Tibial artery (tissue), 4 donors: Measurements from ENCODE around the gene FOXK1.

Source experiments
- DNase-seq, 2 donors: peaks; one replicate each; pipeline ENCODE4 v3.0.0-alpha.2; 2019
- H3K27ac ChIP-seq, 2 donors: fragments of 200-600 bp; sonication (generic) in 1 of 2; 1 replicate in 1 of 2; 2 replicates in 1 of 2; pipeline ENCODE4 v1.5.1; 2018 to 2019; ENCODE audit warnings: mild to moderate bottlenecking in 1 of 2
- H3K27me3 ChIP-seq, 2 donors: fragments of 200-600 bp; sonication (generic) in 1 of 2; one replicate each; pipeline versions ENCODE4 v1.5.1 to v1.6.0; 2016 to 2019
- H3K36me3 ChIP-seq, 3 donors: fragments of 200-600 bp; sonication (generic) in 2 of 3; one replicate each; pipeline ENCODE4 v1.5.1; 2016 to 2019; ENCODE audit warnings: mild to moderate bottlenecking in 2 of 3
- H3K4me1 ChIP-seq, 4 donors: fragments of 200-600 bp; sonication (generic) in 2 of 4; 1 replicate in 3 of 4; 2 replicates in 1 of 4; pipeline ENCODE4 v1.5.1; 2016 to 2019
- H3K4me3 ChIP-seq, 2 donors: fragments of 200-600 bp; sonication (generic) in 1 of 2; 1 replicate in 1 of 2; 2 replicates in 1 of 2; pipeline ENCODE4 v1.5.1; 2018 to 2019; ENCODE audit warnings: mild to moderate bottlenecking in 2 of 2
- H3K9me3 ChIP-seq, 3 donors: fragments of 200-600 bp; sonication (generic) in 1 of 3; one replicate each; pipeline ENCODE4 v1.5.1; 2016 to 2019
- CTCF ChIP-seq, 2 experiments: fragments of 200-600 bp in 1 of 2; fragments of 450-650 bp in 1 of 2; IDR thresholded peaks; one replicate each; pipeline ENCODE4 v1.5.1; 2017 to 2019; ENCODE audit warnings: antibody characterized with exemption in 2 of 2, mild to moderate bottlenecking in 1 of 2, moderate library complexity in 1 of 2
- intact Hi-C: fragments of 100-400 bp; cut with DNase I; formaldehyde crosslinking; loops from one replicate; pipeline ENCODE4 v1.15.0; 2023; ENCODE audit warnings: low total_unique reads

FOXK1 gene

DNA sequence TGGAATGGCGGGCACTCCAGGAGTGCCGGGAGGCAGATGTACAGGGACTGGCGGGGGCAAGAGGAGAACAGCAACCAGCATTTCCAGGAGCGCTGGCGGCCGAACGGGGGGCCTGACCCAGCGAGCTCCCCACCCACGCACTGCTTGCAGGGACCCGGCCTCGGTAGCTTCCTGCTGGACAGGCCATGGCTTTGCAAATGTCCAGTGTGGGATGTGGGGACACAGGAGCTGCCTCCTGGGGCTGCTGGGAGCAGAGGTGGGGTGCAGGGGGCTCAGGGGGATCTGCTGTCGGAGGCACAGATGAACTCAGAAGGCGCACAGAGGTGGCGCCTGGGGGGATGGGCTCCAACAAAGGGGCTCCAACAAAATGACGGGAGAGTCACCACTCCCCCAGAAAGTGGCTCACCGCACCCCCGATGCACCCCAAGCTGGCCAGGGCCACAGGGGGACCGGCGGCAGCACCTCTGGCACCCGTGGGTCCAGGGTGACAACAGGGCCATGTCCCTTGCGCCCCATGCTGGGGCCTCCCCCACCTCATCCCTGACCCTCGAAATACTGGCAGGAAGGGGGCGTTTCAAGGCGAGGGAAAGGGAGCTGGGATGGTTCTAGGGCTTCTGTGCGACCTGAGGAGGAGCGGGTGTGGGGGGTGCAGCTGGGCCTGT, 134.5 kb downstream of the FOXK1 start:
- DNase-seq, result no peak
- no peak for TF ChIP-seq CTCF (IDR thresholded peaks at IDR 0.05)
- H3K9me3 ChIP-seq, result no peaks in the 10 kb centered on the region
- intact Hi-C loops, result no loop called here
- no peak overlapping the region for H3K27ac ChIP-seq
- peaks cover 0 to 23% (median 10%) of the 10 kb centered on the region in 3 donors for H3K36me3 ChIP-seq
- H3K27me3 ChIP-seq, result peaks cover 0 to 2% of the 10 kb centered on the region in 2 donors
- no peak overlapping the region for H3K4me3 ChIP-seq
- H3K4me1 ChIP-seq, result peaks cover 0 to 20% (median 14%) of the 10 kb centered on the region in 4 donors

DNA sequence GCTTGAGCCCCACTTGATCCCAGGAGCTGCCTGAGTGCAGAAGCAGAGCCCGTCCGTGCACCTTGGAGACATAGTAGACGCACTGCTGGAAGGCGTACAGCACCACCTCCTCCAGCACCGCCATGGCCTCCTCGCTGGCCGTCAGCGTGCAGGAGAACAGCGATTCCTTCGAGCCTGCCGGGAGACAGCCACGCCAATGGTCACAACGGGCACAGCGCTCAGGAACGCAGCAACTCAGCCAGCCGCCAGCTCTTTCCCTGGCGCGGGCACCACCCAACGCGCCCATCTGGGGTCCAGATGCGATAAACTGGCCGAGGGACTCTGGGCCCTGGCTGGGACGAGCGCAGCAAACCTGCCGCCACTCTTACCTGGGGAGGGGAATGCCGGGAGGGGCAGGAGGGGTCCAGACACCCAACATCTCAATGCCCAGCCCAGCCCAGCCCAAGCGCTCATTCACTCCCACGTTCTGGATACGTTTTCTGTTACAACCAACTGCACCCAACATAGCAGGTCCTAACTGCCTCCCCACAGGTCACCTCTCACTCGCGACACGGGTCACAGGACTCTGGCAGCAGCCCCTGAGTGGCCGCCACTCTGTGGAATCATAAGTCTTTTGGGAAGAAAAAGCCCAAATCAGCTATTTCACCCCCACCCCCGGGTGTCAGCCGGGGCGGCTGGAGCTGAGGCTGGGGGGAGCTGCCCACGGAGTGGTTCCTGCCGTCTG, 135.2 kb downstream of the FOXK1 start:
- H3K27ac ChIP-seq, result no peak overlapping the region

GRCh38 chr7:4818000-4818794, 136.1 kb downstream of the FOXK1 start:
- Histone ChIP-seq H3K4me1 (peaks cover 0 to 20% (median 14%) of the 10 kb centered on the region in 4 donors), H3K27ac (no peak overlapping the region), H3K27me3 (peaks cover 0 to 2% of the 10 kb centered on the region in 2 donors), H3K9me3 (no peaks in the 10 kb centered on the region), H3K4me3 (no peak overlapping the region), H3K36me3 (peaks cover 0 to 21% (median 8%) of the 10 kb centered on the region in 3 donors)
- intact Hi-C loops, result no loop called here
- no peak for DNase-seq
- TF ChIP-seq CTCF (IDR thresholded peaks at IDR 0.05), result no peak

More for the DNA sequence above, 135.2 kb downstream of the FOXK1 start:
- Histone ChIP-seq H3K4me1 (peaks cover 0 to 20% (median 14%) of the 10 kb centered on the region in 4 donors), H3K9me3 (no peaks in the 10 kb centered on the region), H3K36me3 (peaks cover 0 to 23% (median 10%) of the 10 kb centered on the region in 3 donors), H3K4me3 (no peak overlapping the region), H3K27me3 (peaks cover 0 to 2% of the 10 kb centered on the region in 2 donors)
- DNase-seq, result no peak
- no peak for TF ChIP-seq CTCF (IDR thresholded peaks at IDR 0.05)
- intact Hi-C loops, result no loop called here

DNA sequence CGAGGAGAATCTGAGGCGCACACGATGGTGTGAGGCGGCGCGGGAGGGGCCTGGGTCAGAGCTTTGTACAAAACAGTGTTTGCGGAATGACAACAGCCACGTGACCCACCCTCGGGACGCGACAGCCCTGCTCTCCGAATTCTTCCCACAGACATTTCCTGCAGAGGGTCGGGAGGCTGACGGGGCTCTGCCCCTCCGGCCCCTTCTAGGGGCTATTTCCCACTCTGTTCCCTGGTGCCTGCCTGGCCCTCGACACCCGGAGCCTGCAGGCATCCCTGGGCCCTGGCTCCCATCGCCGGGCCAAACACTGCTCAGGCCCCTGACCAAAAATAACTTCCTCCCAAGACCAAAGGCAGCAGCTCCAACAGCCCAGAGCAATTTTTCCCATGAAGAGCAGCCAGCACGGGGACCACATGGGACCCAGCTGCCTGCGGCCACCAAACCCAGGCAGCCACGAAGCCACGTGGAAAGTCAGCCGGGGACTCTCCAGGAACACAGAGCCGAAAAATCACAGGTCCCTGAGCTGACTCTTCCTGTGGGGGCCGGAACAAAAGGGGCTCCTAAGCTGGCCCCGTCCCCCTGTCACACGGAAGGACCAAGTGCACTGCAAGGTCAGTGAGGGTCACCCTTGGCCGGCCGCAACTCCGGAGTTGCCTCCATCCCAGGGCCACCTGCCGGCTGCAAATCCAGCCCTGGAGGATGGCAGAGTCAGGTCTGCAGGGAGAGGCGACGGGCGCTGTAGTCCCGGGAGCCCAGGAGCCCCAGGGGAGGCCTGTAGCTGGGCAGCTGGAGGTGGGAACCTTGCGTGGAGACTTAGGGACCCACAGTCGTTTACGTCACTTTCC, 137.7 kb downstream of the FOXK1 start:
- Histone ChIP-seq H3K36me3 (peaks cover 0 to 8% (median 0%) of the 10 kb centered on the region in 3 donors), H3K4me1 (peaks cover 0 to 20% (median 14%) of the 10 kb centered on the region in 4 donors), H3K9me3 (no peaks in the 10 kb centered on the region), H3K27me3 (peaks cover 0 to 2% of the 10 kb centered on the region in 2 donors), H3K27ac (no peak overlapping the region), H3K4me3 (peak overlapping the region in 1 of 2 donors; percentile 25)
- intact Hi-C loops, result no loop called here
- TF ChIP-seq CTCF (IDR thresholded peaks at IDR 0.05), result no peak
- no peak for DNase-seq
